ENCODE measurements around the gene RER1.

DNA sequence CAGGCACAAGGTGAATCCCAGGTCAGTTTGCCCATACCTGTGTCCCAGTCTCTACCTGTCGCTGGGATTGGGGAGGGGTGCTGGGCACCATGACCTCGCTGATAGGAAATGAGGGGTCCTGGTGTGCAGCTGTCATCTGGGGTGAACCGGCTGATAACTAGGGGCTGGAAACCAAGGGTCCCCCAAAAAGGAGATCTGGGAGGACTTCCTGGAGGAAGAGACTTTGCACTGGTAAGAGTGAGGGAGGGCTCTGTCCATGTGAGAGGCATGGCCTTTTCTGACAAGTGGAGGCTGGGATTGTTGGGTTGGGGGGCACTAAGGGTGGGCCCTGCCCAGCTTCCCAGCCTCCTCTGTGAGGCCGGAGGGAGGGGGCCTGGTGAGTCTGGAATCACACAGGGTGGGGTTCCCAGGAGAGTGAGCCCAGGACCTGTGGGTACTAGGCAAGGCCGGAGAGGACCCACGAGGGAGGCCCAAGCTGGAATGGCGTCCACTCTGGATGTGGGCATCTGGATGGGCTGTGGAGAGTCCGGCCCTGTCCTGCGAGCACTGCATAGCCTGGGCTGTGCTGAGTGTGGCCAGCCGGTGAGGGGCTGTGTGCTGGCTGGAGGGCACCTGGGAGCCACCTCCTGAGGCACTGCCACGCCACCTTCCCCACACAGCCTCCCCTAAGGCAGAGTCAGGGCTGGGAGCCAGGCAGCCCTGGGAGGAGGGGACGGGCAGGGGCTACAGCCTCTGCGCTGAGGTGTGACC, 25.6 kb downstream of the RER1 start:
- no peak for TF ChIP-seq POLR2A (IDR thresholded peaks at IDR 0.05)
- TF ChIP-seq, protein P1, sequence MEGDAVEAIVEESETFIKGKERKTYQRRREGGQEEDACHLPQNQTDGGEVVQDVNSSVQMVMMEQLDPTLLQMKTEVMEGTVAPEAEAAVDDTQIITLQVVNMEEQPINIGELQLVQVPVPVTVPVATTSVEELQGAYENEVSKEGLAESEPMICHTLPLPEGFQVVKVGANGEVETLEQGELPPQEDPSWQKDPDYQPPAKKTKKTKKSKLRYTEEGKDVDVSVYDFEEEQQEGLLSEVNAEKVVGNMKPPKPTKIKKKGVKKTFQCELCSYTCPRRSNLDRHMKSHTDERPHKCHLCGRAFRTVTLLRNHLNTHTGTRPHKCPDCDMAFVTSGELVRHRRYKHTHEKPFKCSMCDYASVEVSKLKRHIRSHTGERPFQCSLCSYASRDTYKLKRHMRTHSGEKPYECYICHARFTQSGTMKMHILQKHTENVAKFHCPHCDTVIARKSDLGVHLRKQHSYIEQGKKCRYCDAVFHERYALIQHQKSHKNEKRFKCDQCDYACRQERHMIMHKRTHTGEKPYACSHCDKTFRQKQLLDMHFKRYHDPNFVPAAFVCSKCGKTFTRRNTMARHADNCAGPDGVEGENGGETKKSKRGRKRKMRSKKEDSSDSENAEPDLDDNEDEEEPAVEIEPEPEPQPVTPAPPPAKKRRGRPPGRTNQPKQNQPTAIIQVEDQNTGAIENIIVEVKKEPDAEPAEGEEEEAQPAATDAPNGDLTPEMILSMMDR (IDR thresholded peaks at IDR 0.05): no peak
- no peak for TF ChIP-seq POLR2AphosphoS5 (IDR thresholded peaks at IDR 0.05; ENCODE audit: insufficient read depth in 1 of 2, low read depth in 1 of 2)

Data from vagina (tissue), 2 donors.